Natural killer cell treated with Interleukin-12 subunit alpha and Interleukin-12 subunit beta and Interleukin-15 and Interleukin-18, amount 100 ng/mL, for 72 hours (primary cell): ENCODE measurements around the gene LASP1. TPM values are rescaled to one million over a fixed set of nuclear protein-coding genes. Genes with fewer than 3 reads are reported as not detected.
A peak's percentile ranks its signal among the peaks of the same experiment; 100 is the strongest.

Experiments
- ATAC-seq, 2 donors: fragments of 150-1000 bp; cut with Tn5 transposase in 1 of 2; sonication (Bioruptor Pico), chemical (Tn5 transposase) in 1 of 2; 2 replicates each; pipeline ENCODE4 v1.10.0; 2021
- DNase-seq: peaks from one replicate; pipeline ENCODE4 v3.0.0; 2022; ENCODE audit warnings: low spot score
- H3K27ac Mint-ChIP-seq, 2 donors: 1 replicate in 1 of 2; 2 replicates in 1 of 2; pipeline ENCODE4 v1.8.0; 2022; ENCODE audit warnings: mixed read lengths in 2 of 2, mild to moderate bottlenecking in 1 of 2, moderate library complexity in 1 of 2
- H3K27me3 Mint-ChIP-seq, 2 donors: 1 replicate in 1 of 2; 2 replicates in 1 of 2; pipeline ENCODE4 v1.8.0; 2022; ENCODE audit warnings: mixed read lengths in 2 of 2
- H3K36me3 Mint-ChIP-seq: one replicate; pipeline ENCODE4 v1.8.0; 2022; ENCODE audit warnings: mixed read lengths
- H3K4me1 Mint-ChIP-seq, 2 donors: 1 replicate in 1 of 2; 2 replicates in 1 of 2; pipeline ENCODE4 v1.8.0; 2022; ENCODE audit warnings: low read depth in 2 of 2, mixed read lengths in 2 of 2, mild to moderate bottlenecking in 1 of 2
- H3K4me3 Mint-ChIP-seq: one replicate; pipeline ENCODE4 v1.8.0; 2022; ENCODE audit warnings: mixed read lengths
- H3K9me3 Mint-ChIP-seq: 2 replicates; pipeline ENCODE4 v1.8.0; 2022; ENCODE audit warnings: mixed read lengths
- total RNA-seq, 2 donors: library from RNA; stranded (reverse); gene quantifications; one replicate each; pipeline ENCODE4 v1.2.3, GENCODE V29; 2022

LASP1 gene
- total RNA-seq, 2 donors from 2014 or later = 214 to 390 TPM

DNA sequence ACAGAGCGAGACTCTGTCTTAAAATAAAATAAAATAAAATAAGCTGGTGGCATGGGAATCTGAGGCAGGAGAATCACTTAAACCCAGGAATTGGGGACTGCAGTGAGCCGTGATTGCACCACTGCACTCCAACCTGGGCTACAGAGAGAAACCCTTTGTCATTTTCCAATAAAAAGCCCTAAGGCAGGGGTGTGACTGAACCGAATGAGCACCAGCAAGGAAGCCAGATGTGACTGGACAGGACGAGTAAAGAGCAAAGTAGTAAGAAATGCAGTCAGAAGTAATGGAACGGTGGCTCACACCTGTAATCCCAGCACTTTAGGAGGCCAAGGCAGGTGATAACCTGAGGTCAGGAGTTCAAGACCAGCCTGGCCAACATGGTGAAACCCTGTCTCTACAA, 12.6 kb upstream of the LASP1 start:
- ATAC-seq (no peak), DNase-seq (no peak)
- Mint-ChIP-seq H3K27me3 (no peaks in the 10 kb centered on the region), H3K4me1 (peaks cover 19 to 22% of the 10 kb centered on the region in 2 donors), H3K4me3 (no peak overlapping the region), H3K27ac (peak overlapping the region in 1 of 2 donors; percentile 5), H3K9me3 (no peaks in the 10 kb centered on the region), H3K36me3 (peaks cover 12% of the 10 kb centered on the region)

- DNase-seq (no peak), ATAC-seq (peak; percentile 40 to 80)
- H3K4me1 Mint-ChIP-seq = peaks cover 4 to 8% of the 10 kb centered on the region in 2 donors
- H3K27me3 Mint-ChIP-seq = no peaks in the 10 kb centered on the region
- peak overlapping the region in 1 of 2 donors; percentile 31 for H3K27ac Mint-ChIP-seq
- H3K36me3 Mint-ChIP-seq = no peaks in the 10 kb centered on the region
- H3K4me3 Mint-ChIP-seq = no peak overlapping the region
- H3K9me3 Mint-ChIP-seq = no peaks in the 10 kb centered on the region
Measured at GRCh38 chr17:38861399-38861843, 8.4 kb upstream of the LASP1 start.

GRCh38 chr17:38864636-38865398, 5.0 kb upstream of the LASP1 start:
- no peaks in the 10 kb centered on the region for H3K27me3 Mint-ChIP-seq
- H3K4me3 Mint-ChIP-seq = no peak overlapping the region
- no peaks in the 10 kb centered on the region for H3K36me3 Mint-ChIP-seq
- H3K4me1 Mint-ChIP-seq = peaks cover 25 to 26% of the 10 kb centered on the region in 2 donors
- no peak for ATAC-seq
- peak overlapping the region in 1 of 2 donors; percentile 53 for H3K27ac Mint-ChIP-seq
- DNase-seq = no peak
- no peaks in the 10 kb centered on the region for H3K9me3 Mint-ChIP-seq

DNA sequence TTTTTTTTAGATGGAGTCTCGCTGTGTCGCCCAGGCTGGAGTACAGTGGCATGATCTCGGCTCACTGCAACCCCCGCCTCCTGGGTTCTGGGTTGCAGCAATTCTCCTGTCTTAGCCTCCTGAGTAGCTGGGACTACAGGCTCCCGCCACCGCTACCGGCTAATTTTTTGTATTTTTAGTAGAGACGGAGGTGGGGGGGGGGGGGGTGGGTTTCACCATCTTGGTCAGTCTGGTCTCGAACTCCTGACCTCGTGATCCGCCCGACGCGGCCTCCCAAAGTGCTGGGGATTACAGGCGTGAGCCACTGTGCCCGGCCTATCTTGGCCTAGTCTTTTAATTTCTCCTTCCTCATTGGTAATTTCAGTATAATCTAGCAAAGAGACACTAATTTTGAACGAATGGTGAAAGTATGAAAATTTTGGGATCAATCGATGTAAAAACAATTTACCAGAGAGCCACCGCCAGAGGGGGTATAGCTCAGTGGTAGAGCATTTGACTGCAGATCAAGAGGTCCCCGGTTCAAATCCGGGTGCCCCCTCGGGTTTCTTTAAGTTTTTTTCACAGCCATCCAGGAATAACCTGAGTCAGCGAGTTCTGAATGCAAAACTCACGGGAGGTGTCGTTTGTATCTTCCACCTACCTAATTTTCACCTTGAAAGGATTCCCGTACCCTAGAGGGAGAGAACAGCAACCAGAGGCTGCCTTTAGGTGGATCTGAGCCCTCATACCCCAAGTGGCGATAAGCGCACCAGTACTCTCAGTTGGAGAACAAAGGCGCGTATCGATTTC, 2.5 kb upstream of the LASP1 start:
- peaks cover 36 to 38% of the 10 kb centered on the region in 2 donors for H3K4me1 Mint-ChIP-seq
- no peaks in the 10 kb centered on the region for H3K36me3 Mint-ChIP-seq
- DNase-seq = no peak
- peak overlapping the region; percentile 95 for H3K4me3 Mint-ChIP-seq
- ATAC-seq = no peak
- no peaks in the 10 kb centered on the region for H3K9me3 Mint-ChIP-seq
- H3K27me3 Mint-ChIP-seq = no peaks in the 10 kb centered on the region
- peak overlapping the region; percentile 95 to 97 for H3K27ac Mint-ChIP-seq

DNA sequence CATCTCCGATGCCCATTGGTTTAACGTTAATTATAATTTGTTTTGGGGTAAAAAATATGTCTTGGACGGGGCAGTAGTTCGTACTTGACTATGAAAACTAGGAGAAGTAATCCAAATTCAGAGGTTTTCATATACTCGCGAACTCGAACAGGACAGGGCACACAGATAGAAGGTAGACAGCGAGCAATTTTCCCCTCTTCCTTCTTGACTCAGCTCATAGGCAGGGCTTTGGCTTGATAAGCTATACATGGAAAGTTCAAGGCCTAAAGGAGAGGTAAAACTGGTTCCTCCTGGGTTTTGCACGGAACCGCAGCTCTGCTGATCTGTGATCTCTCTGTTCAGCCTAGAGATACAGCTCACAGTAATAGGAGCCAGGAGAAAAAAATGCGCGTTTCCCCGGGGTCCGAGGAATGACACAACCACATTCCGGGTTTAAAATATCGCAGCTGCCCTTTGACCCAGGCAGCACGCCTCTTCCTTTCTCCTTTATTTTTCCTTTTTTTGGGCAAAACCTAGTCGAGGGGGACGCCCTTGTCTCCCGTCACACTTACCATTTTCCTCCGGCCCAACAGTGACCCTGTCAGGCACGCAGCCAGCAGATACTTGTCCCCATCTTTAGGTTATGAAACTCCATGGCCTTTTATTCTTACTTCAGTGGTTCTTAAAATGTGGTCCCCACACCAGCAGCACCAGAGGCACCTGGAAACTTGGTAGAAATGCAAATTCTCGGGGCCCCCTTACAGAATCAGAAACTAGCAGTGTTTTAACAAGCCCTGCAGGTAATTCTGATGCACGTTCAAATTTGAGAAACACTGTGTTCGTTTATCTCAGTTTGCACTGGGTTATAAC, 1.7 kb upstream of the LASP1 start:
- Mint-ChIP-seq H3K36me3 (no peaks in the 10 kb centered on the region), H3K27ac (peak overlapping the region; percentile 95 to 97), H3K9me3 (no peaks in the 10 kb centered on the region), H3K4me3 (peak overlapping the region; percentile 95), H3K4me1 (peaks cover 44% of the 10 kb centered on the region in 2 donors), H3K27me3 (no peaks in the 10 kb centered on the region)
- no peak for ATAC-seq
- no peak for DNase-seq

- Mint-ChIP-seq H3K27me3 (no peaks in the 10 kb centered on the region), H3K27ac (peak overlapping the region; percentile 95 to 97), H3K4me1 (peaks cover 47 to 52% of the 10 kb centered on the region in 2 donors), H3K4me3 (peak overlapping the region; percentile 95), H3K9me3 (no peaks in the 10 kb centered on the region), H3K36me3 (no peaks in the 10 kb centered on the region)
- peak; percentile 97 for DNase-seq
- ATAC-seq = peak; percentile 75 to 78
Measured at GRCh38 chr17:38868817-38869525, 887 bp upstream of the LASP1 start.

GRCh38 chr17:38870259-38871165, 654 bp downstream of the LASP1 start:
- ATAC-seq (peak; percentile 57 to 63), DNase-seq (peak; percentile 82)
- Mint-ChIP-seq H3K4me1 (peaks cover 59 to 62% of the 10 kb centered on the region in 2 donors), H3K4me3 (peak overlapping the region; percentile 95), H3K27ac (peak overlapping the region; percentile 95 to 97), H3K9me3 (no peaks in the 10 kb centered on the region), H3K27me3 (no peaks in the 10 kb centered on the region), H3K36me3 (no peaks in the 10 kb centered on the region)

DNA sequence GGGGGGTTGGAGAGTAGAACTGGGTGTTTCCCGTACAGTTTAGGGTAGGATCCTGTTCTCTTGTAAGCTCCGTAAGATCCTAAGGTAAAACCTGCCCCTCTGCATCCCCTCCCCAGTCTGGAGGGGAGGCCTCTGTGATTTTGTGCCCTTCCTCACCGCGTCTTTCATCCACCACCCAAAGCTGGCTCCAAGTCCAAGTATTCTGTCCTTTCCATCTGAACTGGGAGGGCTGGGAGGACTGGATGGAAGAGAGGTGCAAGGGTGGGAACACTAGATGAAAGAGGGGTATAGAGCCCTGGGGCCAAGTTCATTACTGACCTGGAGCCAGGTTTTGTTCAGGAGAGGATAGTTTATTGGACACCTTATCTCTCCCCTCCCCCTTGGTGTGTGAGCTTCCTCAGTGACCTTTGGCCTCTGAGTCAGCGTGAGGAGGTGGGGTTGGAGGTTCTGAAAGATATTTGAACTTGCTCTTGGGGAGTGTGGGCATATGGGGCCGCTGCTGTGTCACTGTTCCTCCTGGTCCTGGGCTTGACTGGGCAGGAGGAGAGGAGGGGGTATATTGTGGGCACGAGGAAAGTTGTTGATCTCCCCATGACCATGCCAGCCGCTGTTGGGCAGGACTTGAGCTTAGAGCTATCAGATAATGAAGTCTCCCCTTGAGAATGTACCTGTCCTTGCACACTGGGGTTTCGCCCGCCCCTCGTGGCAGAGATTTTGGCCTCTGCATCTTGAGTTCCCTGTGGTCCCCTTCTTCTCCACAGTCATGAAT, 1.6 kb downstream of the LASP1 start:
- H3K27ac Mint-ChIP-seq = peak overlapping the region; percentile 95 to 97
- H3K4me3 Mint-ChIP-seq = peak overlapping the region; percentile 95
- no peaks in the 10 kb centered on the region for H3K9me3 Mint-ChIP-seq
- H3K27me3 Mint-ChIP-seq = no peaks in the 10 kb centered on the region
- ATAC-seq (peak in 1 of 2 donors; percentile 39), DNase-seq (peak; percentile 82)
- H3K4me1 Mint-ChIP-seq = peaks cover 64 to 66% of the 10 kb centered on the region in 2 donors
- H3K36me3 Mint-ChIP-seq = no peaks in the 10 kb centered on the region

DNA sequence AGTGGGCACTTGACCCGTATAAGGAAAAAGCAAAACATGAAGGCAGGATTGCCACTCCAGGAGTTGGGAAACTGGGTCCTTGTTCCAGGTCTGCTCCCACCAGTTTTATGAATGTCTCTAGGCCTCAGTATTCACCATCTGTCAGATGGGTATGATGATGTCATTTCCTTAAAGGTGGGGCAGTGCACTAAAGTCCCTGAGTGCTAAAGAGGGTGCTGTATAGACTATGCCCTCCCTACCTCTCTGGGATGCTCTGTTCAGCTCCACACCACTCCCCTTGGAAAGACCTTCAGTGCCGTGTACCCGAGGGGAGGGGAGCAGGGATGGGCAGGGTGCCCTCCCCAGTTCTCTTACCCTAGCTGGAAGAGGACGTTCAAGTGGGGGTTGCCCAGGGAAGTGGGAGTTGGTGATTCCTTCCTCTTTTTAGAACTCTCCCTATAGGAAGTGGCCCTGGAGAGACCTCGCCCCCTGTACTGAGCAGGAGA, 2.2 kb downstream of the LASP1 start:
- peaks cover 70 to 73% of the 10 kb centered on the region in 2 donors for H3K4me1 Mint-ChIP-seq
- DNase-seq (no peak), ATAC-seq (no peak)
- no peaks in the 10 kb centered on the region for H3K27me3 Mint-ChIP-seq
- peak overlapping the region; percentile 95 to 97 for H3K27ac Mint-ChIP-seq
- no peaks in the 10 kb centered on the region for H3K36me3 Mint-ChIP-seq
- H3K4me3 Mint-ChIP-seq = peak overlapping the region; percentile 95
- H3K9me3 Mint-ChIP-seq = no peaks in the 10 kb centered on the region

DNA sequence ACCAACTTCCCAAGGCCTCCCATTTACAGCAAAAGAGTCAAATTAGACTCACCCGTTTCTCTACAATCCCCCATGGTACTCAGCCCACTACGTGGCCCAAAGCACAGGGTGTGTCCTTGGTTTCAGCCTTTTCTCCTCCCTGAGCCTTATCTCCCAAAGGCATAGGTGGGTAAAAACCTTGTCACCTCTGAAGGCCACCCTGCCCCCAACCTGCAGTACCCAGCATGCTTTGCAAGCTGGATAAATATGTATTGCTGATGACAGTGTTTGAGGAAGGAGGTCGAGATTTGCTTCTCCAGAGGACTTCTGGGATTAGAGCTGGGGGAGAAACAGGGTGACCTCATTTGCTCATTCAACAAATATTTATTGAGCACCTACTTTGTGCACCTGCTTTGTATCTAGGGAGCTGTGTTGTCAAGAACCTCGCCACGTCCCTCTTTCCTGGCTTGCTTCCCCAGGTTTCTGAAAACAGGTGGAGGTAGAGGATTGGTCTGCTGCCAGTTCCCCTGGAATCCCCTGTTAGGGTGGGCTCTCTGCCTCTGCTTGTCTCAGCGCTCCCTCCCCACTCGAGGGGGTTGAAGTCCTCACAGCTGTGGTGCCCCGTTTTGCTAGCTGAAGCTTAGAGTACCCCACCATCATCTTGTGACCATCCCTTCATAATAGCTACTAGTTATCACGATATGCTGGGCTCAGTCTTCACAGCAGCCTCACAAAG, 3.0 kb downstream of the LASP1 start:
- DNase-seq = no peak
- Mint-ChIP-seq H3K9me3 (no peaks in the 10 kb centered on the region), H3K36me3 (no peaks in the 10 kb centered on the region), H3K27ac (peak overlapping the region; percentile 95 to 97), H3K4me1 (peaks cover 67 to 68% of the 10 kb centered on the region in 2 donors), H3K27me3 (no peaks in the 10 kb centered on the region), H3K4me3 (peak overlapping the region; percentile 95)
- no peak for ATAC-seq
